HG02943 (cell line): ENCODE data around the gene PTCHD1.

Experiments used
- ATAC-seq: cut with Tn5 transposase; IDR thresholded peaks from one replicate; pipeline ENCODE4 v1.9.1; 2021; ENCODE audit warnings: mild to moderate bottlenecking, low read depth, moderate library complexity; ENCODE audit not compliant: unreplicated experiment

The PTCHD1 gene

DNA sequence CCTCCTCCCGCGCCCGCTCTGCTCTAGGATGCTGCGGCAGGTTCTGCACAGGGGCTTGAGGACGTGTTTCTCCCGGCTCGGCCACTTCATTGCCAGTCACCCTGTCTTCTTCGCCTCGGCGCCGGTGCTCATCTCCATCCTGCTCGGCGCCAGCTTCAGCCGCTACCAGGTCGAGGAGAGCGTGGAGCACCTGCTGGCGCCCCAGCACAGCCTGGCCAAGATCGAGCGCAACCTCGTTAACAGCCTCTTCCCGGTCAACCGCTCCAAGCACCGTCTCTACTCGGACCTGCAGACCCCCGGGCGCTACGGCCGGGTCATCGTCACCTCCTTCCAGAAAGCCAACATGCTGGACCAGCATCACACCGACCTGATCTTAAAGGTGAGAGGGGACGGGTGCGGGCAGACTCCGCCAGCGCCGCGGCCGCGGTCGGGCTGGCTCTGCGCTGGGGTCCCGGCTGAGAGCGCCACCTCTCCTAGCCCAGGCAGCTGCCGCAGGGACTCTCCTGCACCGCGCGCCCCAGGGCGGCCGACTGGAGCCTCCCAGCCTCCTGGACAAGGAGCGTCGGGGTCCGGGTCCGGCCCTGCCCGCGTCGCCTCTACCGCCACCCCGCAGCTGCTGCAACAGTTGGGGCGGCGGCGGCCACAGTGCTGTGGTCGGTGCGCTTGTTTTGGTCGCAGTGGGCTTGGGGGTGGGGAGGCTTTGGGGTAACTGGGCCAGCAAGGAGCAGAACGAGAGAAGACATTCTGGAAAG lies at the start of gene PTCHD1:
PTCHD1 (plus strand) TSS at position 2 of the 752 bp plus-strand sequence; CDS start at position 29, 27 bp downstream.
- no peak for ATAC-seq

DNA sequence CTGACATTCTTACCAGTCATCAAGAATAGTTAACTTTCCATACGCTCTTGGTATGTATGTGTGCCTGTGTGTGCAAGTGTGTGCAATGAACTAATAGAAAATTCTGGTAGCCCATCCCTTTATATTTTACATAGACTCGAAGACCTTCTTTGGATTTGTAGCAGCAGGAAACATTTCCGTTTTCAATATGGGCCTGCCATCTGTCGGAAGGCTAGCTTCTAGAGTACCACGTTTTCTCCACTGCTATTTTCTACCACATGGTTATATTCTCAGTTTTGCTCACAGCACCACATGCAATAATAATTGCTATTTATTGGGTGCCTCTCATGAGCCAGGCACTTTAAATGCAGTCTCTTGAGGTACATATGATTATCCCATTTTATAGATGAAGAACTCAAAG lies 47.9 kb upstream of the PTCHD1 start:
- ATAC-seq, result no peak

DNA sequence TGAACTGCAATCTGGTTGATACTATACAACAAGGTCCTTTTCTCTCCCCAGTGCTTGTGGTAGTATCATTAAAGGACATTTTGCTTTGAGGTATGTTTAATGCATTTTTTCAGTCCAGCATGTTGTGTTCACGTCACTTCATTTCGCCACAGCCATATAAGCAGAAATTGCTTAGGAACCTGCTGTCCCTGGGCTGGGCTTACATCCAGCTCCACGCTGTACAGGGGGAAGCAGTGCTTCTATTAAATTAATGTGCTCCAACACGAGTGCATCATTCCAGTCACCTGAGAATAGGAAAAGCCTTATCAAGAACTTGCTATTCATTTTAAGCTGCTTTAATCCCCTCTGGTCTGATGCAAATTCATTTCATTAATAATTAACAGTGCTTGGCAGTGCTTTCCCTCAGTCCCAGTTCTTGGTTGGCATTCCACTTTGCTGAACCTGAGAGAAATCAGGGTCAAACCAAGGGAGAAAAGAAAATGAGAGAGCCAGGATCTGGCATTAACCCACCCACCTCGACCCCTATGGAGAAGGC lies 47.4 kb upstream of the PTCHD1 start:
- ATAC-seq, result no peak

DNA sequence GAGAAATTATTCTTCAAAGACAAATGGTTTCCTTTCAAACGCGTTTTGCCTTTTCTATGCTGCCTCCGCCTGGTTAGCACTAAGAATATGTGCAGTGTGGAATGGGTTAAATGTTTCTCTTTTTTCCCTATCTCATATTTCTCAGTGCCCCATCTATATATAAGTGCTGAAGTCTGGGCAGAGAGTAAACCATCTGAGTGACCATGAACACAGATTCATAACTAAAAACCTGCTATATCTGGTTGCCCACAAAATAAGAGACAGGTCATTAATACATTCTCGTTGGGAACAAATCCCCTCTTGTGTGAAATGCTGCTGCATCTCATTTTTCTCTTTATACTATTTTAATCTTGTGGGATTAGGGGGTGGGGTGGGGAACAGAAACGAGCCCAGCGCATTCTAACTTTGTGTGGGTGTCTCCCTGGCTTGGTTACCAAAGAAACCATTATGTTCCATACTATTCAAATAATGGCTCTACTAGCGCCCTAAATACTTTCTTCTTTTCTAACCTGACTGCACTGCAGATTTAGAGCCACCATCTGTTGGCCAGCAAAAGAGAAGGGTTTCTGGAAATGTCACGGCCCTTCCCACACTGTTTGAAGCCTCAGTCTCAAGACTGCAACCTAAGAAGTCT lies 42.2 kb upstream of the PTCHD1 start:
- no peak for ATAC-seq

DNA sequence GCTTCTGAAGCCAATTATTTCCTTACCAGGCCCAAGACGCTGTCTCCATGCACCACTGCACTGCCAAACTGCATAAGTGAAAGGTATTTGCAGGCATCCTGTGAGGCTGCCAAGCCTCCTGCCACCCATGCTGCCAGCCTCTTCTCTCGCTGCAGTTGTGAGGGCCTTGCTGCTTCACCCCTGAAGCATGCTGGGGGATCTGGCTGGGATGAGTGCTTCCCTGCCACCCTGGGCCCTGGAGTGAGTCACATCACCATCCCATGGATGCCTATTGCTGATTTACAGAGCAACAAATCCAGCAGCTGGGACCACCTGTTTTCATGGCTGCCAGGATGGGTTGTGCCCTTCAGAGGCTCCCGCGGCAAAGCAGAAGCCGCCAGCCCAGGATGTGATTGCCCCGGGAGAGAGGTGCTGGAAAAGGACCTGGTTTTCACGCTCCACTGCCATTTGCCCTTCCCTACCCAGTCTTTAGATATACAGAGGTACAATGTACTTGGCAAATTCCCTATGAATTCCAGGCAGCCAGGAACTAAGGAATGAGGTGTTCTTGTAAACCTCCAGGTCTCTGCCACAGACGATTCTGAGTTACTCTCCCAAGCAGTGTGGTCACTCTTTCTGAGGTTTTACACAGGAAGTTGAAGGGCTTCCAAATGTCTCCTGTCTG lies 41.5 kb upstream of the PTCHD1 start:
- no peak for ATAC-seq

DNA sequence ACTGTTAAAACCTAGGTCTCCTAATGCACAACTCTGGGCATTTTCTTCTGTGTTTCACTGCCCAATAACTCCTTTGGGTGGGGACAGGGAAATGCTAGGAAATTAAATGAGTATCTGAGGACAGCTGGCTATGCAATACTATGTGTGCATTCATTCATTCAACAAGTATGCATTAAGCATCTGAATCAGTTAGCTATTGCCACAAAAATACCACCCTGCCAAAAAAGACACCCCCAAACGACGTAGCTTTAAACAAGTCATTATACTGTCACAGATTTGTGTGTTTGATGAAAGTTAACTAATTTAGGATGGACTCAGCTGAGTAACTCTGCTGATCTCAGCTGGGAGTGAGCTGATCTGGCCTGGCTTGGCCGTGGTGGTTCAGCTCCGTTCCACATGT lies 29.8 kb upstream of the PTCHD1 start:
- no peak for ATAC-seq

DNA sequence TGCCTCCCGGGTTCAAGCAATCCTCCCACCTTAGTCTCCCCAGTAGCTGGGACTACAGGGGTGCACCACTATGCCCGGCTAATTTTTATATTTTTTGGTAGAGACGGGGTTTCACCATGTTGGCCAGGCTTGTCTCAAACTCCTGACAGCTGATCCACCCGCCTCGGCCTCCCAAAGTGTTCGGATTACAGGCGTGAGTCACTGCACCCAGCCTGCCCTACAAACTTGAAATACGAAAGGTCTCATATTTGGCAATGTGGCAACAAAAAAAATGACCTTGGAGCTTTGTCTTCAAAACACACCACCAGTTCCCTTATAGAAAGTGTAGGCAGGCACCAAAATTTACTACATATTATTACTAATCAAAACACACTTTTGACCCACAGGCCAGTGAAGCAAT lies 22.9 kb upstream of the PTCHD1 start:
- ATAC-seq, result no peak

DNA sequence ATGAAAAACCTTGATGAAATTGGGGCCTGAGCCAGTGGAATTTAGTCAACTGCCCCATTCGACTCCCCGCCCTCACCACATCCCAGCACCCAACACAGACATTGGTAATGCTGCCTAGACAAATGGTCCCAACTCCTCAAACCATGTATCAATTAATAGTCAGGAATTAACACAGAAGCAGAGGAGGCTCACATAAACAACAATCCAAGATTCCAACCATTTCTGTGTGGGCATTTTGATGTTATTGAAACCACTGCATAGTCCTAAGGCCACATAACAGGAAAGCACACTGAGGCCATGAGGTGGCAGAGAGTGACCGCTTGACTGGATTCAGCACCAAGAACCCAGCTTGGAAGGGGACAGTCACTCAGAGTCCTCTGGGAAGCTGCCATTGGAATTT lies 22.5 kb upstream of the PTCHD1 start:
- ATAC-seq, result no peak

DNA sequence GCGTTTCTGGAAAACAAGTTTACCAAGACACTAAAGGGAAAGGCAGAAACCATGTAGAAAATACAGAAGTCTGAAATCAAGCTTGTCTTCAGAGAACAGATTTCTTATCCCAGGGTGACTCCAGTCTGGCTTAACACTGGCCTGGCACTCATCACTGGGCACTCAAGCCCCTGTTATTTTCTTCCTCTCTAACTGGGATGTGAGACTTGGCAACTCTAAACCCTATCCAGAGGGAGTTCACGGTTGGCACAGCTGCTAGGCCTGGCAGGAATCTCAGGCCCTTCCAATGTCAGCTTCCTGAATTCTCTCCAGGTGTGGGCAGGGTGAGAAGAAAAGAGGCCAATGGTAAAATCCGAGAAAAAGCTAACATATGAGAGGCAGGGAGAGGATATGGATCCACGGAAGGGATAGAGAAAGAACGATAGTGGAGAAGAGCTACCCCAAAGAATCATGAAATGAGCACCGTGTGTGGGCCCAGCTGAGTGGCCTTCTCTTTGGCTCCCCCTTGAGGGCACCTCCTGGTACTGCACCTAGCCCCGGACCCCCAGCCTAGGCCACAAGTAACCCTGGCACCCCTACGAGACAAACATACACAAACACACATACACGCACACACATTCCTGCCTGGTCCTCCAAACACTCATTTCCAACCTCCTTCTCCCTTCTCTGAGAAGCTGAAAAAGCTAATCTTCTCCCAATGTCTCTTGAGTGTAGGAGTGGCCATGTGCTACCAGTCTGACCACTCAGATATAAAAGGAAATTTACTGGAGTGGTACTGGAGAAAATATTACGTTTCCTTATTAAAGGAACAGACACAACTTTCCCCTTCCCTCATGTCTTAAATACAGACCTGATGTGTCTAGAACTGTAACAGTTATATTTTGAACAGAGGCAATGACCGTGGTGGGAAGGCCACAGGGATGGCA lies 16.6 kb upstream of the PTCHD1 start:
- peak; percentile 85 for ATAC-seq

DNA sequence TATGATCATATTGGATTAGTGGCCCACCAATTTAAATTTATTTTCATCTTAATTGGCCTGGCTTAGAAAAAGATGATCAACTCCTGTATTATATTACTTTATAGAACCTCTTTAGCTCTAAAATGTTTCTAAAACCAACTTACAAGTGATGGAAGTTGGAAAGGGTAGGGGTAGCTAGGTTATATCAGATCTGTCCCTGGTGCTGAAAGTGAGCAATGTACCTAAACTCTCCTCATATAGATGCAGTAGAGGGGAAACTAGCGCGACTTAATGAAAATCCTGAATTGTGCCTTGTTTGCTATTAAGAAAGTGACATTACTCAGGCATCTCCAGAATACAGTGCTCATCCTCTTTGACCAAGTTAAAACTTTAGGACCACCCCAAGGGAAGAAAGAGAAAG lies 7.5 kb upstream of the PTCHD1 start:
- no peak for ATAC-seq

DNA sequence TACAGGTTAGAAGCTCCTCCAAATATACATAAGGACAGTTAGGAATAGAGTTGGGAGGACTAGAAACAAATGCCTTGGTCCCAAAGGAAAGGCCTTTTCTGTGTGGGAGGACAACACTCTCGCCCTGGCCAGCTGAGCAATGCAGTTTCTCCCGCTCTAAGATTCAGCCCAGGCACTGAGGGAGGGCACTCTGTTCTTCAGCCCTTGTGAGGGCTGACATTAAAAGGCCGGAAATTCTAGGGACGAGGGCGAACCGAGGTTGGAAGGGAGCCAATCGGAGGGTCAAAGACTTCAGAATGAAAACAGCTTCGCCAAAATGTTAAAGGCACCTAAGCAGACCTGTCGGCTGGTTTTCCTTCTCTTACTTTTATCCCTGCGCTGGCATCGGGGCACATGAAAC lies 2.9 kb upstream of the PTCHD1 start:
- no peak for ATAC-seq

DNA sequence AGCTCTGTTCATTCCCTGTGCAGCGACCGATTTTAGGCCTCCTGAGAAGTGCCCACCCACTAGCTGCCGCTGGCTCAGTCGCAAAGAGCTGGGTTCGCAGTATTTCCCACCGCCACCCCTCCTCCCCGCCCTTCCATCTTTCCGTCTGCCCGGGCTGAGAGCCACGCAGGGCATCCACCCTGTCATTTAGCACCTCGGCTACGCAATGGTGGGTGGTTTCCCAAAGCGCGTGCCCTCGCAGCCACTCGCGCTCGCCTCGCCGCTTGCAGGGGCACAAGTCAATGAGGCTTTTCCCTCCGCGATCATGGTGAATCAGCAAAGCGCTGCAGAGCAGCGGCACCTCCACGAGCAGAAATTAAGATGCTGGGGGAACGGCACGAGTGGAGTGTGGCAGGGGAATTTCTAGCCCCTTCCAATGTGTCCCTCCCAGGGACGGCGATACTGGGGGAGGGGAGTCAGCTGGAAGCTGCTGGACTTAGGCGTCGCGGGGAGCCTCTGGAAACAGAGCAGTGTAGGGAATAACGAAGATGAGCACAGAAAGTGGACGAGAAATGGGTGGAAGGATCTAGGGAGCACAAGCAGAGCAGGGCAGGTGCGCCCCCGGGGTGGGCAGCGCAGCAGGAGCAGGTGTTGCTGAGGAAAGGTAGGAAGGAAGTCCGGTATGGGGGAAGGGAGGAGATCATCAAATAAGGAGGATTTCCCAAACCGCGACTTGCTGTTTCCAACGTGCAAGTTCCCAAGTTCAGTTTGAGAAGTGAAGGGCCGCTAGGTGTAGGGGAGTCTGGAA lies 2.4 kb upstream of the PTCHD1 start:
- no peak for ATAC-seq

DNA sequence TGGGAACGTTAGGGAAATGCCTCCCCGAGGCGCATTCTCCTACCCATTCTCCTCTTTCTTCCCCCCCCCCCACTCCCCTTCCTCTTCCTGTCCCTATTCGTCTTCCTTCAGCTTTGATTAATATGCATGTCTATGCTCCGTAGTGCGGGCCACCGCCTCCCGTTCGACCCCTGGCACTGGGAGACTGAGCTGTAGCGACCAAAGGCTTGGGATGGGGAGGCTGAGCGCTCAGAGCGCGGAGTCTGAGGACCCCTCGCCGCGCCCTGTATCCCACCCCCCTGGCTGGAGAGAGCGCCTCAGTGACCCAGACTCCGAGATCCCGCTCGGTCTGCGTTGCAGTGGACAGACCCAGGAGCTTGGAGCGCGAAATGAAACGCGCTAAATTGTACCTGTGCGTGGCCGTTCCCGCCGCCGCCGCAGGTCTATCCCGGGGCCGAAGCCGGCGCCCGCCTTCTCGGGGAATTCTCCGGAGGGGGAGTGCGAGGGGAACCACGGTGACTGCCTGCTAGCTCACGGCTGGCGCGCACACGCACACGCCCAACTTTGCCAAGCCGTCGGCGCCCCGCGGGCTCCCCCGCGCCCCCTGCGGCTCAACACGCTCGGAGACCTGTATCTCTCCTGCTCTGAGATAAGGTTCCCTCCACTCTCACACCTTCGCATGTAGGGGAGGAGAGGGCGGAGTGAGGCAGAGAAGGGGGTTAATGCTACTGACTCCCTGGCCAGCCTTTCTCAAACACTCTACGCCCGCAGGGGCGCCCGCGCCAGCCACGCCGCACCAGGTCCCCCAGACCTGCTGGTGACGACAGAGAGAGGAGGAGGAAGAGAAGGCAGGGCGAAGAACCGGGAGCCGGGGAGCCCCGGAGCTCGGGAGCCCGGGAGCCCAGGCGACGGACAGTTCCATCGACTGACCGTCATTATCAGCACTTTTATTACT lies 1.5 kb upstream of the PTCHD1 start:
- no peak for ATAC-seq

DNA sequence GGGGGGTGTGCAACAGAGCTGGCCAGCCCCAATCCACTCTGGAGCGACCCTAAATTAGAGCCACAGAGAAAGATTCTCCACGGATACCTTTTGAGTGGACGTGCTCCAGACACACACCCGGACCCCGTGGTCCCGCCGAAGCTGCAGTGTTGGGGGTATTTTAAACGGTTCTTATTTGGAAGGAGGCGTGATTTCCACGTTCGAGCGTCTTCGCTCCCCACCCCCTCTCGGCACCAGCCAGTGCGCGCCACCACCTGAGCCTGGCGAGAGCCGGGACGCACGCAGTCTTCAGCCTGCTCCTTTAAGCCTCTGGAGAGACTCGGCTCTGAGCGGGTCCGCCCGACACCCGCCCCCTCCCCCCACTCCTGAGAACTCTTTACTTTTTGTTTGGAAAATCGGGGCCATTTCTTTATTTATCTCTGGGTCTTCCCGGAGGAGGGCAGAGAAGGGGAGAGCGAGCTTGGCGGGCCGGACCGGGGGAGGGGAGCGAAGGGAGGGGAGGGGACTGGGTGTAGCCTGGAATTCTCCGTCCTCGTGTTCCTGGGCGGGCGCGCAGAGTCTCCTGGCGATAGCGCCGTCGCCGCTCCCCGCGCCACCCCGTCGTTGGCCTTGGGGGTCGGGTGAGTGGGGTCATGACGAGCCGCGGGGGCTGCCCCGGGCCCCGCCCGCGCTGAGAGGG lies 668 bp upstream of the PTCHD1 start:
- ATAC-seq, result no peak

DNA sequence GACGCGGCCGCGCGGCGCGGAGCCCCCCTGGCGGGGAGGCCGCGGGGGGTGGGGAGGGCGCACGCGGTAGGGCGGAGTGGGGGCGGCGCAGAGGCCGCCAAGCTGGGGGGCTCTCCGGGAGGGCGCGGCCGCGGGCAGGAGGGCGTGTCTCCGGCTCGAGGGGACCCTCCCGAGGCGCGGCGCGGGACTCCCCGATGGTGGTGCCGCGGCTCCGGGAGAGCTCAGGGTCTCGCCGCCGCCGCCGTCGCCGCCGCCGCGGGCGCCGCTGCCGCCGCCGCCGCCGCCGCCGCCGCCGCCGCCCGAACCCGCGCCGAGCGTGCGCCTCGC lies 165 bp upstream of the PTCHD1 start:
- no peak for ATAC-seq

DNA sequence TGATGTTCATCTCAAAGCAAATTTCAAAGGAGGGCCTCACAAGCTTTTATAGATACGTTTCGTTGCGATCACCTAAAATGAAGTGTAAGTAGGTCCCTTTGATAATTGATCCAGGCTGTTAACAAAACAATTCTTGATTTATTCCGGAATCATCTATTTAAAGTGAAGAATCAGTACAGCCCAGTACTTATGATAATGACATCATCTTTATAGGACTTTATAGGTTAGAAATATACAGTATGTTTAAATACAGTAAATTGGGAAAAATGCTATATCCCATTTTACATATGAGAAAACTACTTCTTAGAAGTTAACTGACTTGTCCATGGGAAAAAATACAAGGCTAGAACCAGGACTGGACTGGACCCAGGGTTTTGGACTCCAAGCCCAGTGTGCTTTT lies 3.7 kb downstream of the PTCHD1 start:
- no peak for ATAC-seq

DNA sequence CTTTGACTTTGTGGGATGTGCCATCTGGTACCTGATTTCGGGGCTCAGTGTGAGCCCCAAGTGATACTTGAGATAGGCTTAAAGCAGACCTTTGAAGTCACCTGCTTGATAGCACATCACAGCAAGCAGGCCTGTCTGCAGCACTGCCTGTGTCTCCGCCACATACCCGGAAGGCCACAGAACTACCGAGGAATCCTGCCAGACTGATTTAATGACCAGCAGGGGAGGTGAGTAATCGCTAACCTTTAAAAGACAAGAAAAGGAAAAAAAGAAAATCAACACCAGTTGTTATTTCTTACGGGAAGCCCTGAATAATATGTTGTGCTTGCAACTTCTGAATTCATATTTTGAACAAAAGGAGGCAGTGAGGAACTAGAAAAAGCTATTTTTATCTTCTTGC lies 6.8 kb downstream of the PTCHD1 start:
- no peak for ATAC-seq

DNA sequence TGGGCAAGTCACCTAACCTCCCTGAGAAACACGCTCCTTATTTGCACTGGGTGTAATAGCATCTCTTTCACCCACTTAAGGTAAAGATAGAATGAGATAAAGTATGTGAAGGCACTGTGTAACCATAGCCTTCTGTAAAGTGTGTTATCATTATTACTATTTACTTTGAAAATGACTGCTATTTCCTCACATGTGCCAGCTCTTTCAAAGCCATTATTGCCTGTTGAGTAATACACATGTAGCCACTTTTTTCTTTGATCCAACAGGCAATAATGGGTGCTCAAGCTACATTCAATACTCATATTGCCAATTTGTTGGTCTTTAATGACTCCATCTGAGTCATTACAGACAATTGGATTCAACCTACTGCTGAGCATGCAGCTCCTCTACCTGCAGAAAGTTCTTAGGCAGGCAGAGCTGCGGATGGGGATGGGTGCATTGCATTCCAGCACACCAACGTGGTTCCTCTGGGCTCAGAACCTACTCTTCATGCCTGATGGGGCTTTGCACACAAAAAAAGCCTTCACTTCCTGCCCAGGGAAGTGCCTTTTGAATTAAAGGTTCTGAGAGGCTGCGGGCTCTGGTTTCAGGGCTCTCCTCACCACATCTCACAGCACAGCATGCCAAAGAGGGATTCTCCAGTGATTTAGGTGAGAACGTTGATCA lies 9.7 kb downstream of the PTCHD1 start:
- no peak for ATAC-seq
